Tibial nerve (tissue), 4 donors: ENCODE results near the gene C12orf43. TPM values are rescaled to one million over a fixed set of nuclear protein-coding genes. Genes with fewer than 3 reads are reported as not detected.

ENCODE experiments used
- DNase-seq, 2 donors: peaks; one replicate each; pipeline ENCODE4 v3.0.0-alpha.2; 2019; ENCODE audit warnings: low spot score in 2 of 2
- H3K27ac ChIP-seq, 4 donors: fragments of 200-600 bp; sonication (generic) in 3 of 4; one replicate each; pipeline ENCODE4 v1.5.1; 2017 to 2019; ENCODE audit warnings: mild to moderate bottlenecking in 1 of 4
- H3K27me3 ChIP-seq, 2 donors: fragments of 200-600 bp; sonication (generic) in 1 of 2; one replicate each; pipeline versions ENCODE4 v1.5.1 to v1.6.0; 2017 to 2019
- H3K36me3 ChIP-seq, 3 donors: fragments of 200-600 bp; sonication (generic); one replicate each; pipeline ENCODE4 v1.5.1; 2018 to 2019
- H3K4me1 ChIP-seq, 4 donors: fragments of 200-600 bp; sonication (generic) in 3 of 4; one replicate each; pipeline ENCODE4 v1.5.1; 2017 to 2019
- H3K4me3 ChIP-seq, 4 donors: fragments of 200-600 bp; sonication (generic) in 3 of 4; one replicate each; pipeline ENCODE4 v1.5.1; 2017 to 2019; ENCODE audit warnings: mild to moderate bottlenecking in 1 of 4, moderate library complexity in 1 of 4
- H3K9me3 ChIP-seq, 4 donors: fragments of 200-600 bp; sonication (generic) in 3 of 4; one replicate each; pipeline ENCODE4 v1.5.1; 2017 to 2019
- CTCF ChIP-seq, 5 experiments: fragments of 200-600 bp in 3 of 5; fragments of 450-650 bp in 2 of 5; sonication (generic) in 3 of 5; IDR thresholded peaks; one replicate each; pipeline ENCODE4 v1.5.1; 2016 to 2019; ENCODE audit warnings: antibody characterized with exemption in 5 of 5, mild to moderate bottlenecking in 3 of 5, moderate library complexity in 2 of 5
- EP300 ChIP-seq, 2 donors: sonication (generic); formaldehyde crosslinking; IDR thresholded peaks; one replicate each; pipeline ENCODE4 v1.6.1; 2017; ENCODE audit warnings: antibody characterized with exemption in 2 of 2, mild to moderate bottlenecking in 1 of 2
- POLR2A ChIP-seq, 2 donors: fragments of 450-650 bp; IDR thresholded peaks; one replicate each; pipeline ENCODE4 v1.6.1; 2017; ENCODE audit warnings: antibody characterized with exemption in 2 of 2, mild to moderate bottlenecking in 2 of 2, moderate library complexity in 2 of 2
- WGBS, 2 donors: methylation state at CpG; one replicate each; pipeline ENCODE4 v1.1.5; 2018; 5-methylcytosine and 5-hydroxymethylcytosine counted together
- total RNA-seq, 4 donors: library from RNA; depleted of rRNA; stranded (reverse); fragments of >200 nt; gene quantifications; one replicate each; pipeline ENCODE4 v1.1.0, GENCODE V29; 2016

Gene C12orf43
- total RNA-seq, 4 donors from 2014 or later, result 15.0 to 29.7 (median 20.6) TPM

GRCh38 chr12:120961604-120962531 lies 54.4 kb downstream of the C12orf43 start:
- no peaks in the 10 kb centered on the region for H3K36me3 ChIP-seq

GRCh38 chr12:120960657-120961056 lies 55.6 kb downstream of the C12orf43 start:
- H3K4me3 ChIP-seq, result no peak overlapping the region
- H3K4me1 ChIP-seq, result no peaks in the 10 kb centered on the region
- WGBS, 2 donors, result 77 to 82% methylated on average over 7 of the region's 7 CpGs
- no peak for DNase-seq
- no peaks in the 10 kb centered on the region for H3K36me3 ChIP-seq
- H3K27me3 ChIP-seq, result no peaks in the 10 kb centered on the region
- peak overlapping the region in 1 of 4 donors; percentile 26 for H3K27ac ChIP-seq
- TF ChIP-seq EP300 (IDR thresholded peaks at IDR 0.05) (no peak), CTCF (IDR thresholded peaks at IDR 0.05) (no peak), POLR2A (IDR thresholded peaks at IDR 0.05) (no peak)
- no peaks in the 10 kb centered on the region for H3K9me3 ChIP-seq

More at GRCh38 chr12:120961604-120962531, 54.4 kb downstream of the C12orf43 start:
- WGBS, 2 donors, result 65 to 68% methylated on average over 17 of the region's 17 CpGs
- Histone ChIP-seq H3K27ac (peak overlapping the region in 1 of 4 donors; percentile 23), H3K9me3 (no peaks in the 10 kb centered on the region), H3K4me3 (no peak overlapping the region), H3K4me1 (no peaks in the 10 kb centered on the region), H3K27me3 (no peaks in the 10 kb centered on the region)
- TF ChIP-seq POLR2A (IDR thresholded peaks at IDR 0.05) (no peak), EP300 (IDR thresholded peaks at IDR 0.05) (no peak), CTCF (IDR thresholded peaks at IDR 0.05) (no peak)
- DNase-seq, result peak; percentile 26 to 46

- H3K9me3 ChIP-seq, result peaks cover 0 to 3% (median 0%) of the 10 kb centered on the region in 4 donors
- no peak for DNase-seq
- H3K27ac ChIP-seq, result peak overlapping the region in 1 of 4 donors; percentile 45
- H3K4me3 ChIP-seq, result no peak overlapping the region
- H3K27me3 ChIP-seq, result no peaks in the 10 kb centered on the region
- no peaks in the 10 kb centered on the region for H3K36me3 ChIP-seq
- 70 to 81% methylated on average over 13 of the region's 13 CpGs for WGBS, 2 donors
- H3K4me1 ChIP-seq, result no peaks in the 10 kb centered on the region
- TF ChIP-seq POLR2A (IDR thresholded peaks at IDR 0.05) (no peak), CTCF (IDR thresholded peaks at IDR 0.05) (no peak), EP300 (IDR thresholded peaks at IDR 0.05) (no peak)
Observed at GRCh38 chr12:120959111-120959878, 57.0 kb downstream of the C12orf43 start.

GRCh38 chr12:120956579-120957300 lies 59.5 kb downstream of the C12orf43 start:
- Histone ChIP-seq H3K4me1 (no peaks in the 10 kb centered on the region), H3K36me3 (no peaks in the 10 kb centered on the region), H3K9me3 (peaks cover 0 to 3% (median 0%) of the 10 kb centered on the region in 4 donors), H3K27me3 (no peaks in the 10 kb centered on the region), H3K27ac (no peak overlapping the region), H3K4me3 (no peak overlapping the region)
- TF ChIP-seq EP300 (IDR thresholded peaks at IDR 0.05), result no peak
- WGBS, 2 donors, result 72 to 93% methylated on average over 5 of the region's 5 CpGs
- no peak for DNase-seq

- Histone ChIP-seq H3K27me3 (no peaks in the 10 kb centered on the region), H3K27ac (no peak overlapping the region), H3K36me3 (no peaks in the 10 kb centered on the region), H3K9me3 (peaks cover 0 to 12% (median 0%) of the 10 kb centered on the region in 4 donors), H3K4me3 (no peak overlapping the region), H3K4me1 (no peaks in the 10 kb centered on the region)
- 74 to 78% methylated on average over 4 of the region's 4 CpGs for WGBS, 2 donors
- TF ChIP-seq POLR2A (IDR thresholded peaks at IDR 0.05), result no peak
- no peak for TF ChIP-seq EP300 (IDR thresholded peaks at IDR 0.05)
- no peak for TF ChIP-seq CTCF (IDR thresholded peaks at IDR 0.05)
- DNase-seq, result no peak
Observed at GRCh38 chr12:120955232-120955631, 61.1 kb downstream of the C12orf43 start.
